C1 segment of cervical spinal cord (tissue), 14 donors: ENCODE measurements around the gene MLLT3.

ENCODE experiments used
- DNase-seq, 14 donors: peaks; one replicate each; lab custom pipeline; 2025; lab: John Stamatoyannopoulos, UW

The MLLT3 gene

DNA sequence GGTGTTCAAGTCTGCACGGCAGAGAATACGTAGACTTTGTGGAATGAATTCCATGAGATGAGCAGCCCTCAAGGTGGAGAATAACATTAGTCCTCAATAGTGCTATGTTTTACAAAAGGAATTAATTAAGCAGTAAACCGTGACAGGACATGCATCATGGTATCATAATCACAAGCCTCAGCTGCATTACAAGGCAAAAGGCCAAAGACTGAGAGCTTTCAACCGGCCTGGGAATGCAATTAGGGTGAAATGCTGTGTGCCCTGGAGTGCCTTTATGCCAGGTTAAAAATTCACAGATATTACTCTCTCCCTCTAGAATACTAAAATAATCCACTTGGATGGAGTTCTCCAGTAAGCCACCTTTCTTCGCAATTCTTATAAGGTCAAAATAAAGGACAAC is 270.6 kb downstream of the MLLT3 start:
- DNase-seq = no peak

DNA sequence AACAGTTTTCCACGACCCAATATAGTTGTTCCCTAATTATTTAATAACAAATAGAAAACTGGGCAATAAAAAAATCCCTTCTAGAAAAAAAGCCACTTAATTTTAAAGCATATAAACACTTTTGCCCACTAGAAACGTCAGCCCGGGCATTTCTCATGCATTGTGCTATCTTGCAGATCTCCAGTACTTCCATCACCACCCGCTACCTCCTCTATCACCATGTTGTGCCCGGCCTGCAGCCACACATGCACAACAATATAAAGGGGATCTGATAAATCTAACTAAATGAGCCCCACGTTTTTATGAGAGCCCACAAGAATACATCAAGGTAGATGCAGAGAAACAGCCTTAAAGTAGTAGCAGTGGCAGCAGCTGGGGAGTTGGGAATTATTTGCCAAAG is 272.7 kb downstream of the MLLT3 start:
- DNase-seq = no peak

DNA sequence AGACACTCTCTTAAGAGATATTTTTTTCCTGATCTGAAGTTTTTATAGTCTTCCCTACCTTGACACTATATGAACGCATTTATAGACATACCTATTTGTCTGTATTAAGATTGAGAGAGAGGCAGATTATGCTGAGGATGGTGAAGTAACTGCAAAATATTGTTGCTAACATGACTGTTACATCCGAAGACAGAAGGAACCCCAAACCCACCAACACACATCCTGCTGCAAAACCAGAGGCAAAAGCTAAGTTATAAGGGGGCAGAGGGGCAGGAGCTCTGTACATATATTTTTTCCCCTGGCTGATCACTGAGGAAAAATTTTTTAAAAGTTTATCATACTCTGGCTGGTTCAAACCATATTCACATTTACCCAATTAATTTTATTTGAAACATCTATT is 279.0 kb downstream of the MLLT3 start:
- DNase-seq = no peak

DNA sequence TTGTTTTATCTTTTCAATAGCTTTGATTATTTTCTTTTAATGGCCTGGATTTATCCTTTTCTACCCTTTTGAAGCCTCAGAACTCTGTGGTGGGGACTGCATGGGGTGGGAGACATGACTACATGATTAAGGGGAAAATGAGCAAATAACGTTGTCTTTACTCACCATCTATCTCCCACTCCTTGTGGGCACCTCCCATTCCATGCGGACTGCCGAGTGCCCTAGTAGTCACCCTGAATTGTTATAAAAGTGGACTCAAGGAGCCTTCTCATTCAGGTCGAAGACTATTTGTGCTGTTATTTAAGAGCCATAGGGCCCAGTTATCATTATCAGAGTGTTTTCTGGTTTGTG is 281.8 kb downstream of the MLLT3 start:
- DNase-seq = no peak

DNA sequence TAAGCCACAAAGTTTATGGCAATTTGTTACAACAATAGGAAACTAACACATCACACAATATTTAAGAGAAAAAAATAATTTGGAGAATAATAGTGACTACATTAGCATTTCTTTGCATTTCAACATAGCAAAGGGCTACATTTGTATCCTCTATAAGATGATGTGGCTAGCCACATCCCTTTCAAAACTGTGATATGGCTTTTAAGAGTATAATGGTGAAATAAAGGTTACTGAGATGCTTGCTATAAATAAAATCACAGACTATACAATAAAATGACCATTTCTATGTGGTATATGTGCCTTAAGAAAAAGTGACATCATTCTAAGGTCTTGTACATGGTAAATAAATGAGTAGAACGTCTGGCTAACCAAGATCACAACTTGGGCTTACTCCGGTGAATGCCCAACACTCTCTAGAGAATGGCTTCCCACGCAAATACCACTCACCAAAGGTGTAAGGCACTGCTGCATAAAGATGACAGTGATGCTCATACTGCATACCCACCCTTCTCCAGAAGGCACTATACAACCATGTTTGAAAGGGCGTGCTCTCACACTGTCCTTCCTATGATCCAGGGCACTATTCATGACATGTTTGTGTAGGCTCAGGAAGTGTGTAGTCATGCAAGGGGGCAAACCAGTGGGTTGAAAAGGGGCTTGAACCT is 286.5 kb downstream of the MLLT3 start:
- DNase-seq = no peak

DNA sequence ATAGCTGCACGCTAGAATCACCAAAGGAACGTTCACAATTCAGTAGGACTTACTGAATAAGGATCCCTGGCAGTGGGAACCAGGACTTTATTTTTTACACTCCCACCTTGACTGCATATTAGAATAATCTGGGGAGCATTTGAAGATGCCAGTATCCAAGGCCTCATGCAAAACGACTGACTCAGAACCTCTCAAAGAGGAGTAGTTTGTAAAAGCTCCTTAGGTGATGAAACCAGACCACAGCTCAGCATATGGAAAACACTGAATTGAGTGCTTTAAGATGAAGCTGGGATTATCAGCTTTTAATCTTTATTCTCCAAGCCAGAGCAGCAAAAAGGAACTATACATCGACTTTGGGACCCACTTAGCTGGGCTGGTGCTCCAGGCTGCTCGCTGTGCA is 288.3 kb downstream of the MLLT3 start:
- DNase-seq = no peak

DNA sequence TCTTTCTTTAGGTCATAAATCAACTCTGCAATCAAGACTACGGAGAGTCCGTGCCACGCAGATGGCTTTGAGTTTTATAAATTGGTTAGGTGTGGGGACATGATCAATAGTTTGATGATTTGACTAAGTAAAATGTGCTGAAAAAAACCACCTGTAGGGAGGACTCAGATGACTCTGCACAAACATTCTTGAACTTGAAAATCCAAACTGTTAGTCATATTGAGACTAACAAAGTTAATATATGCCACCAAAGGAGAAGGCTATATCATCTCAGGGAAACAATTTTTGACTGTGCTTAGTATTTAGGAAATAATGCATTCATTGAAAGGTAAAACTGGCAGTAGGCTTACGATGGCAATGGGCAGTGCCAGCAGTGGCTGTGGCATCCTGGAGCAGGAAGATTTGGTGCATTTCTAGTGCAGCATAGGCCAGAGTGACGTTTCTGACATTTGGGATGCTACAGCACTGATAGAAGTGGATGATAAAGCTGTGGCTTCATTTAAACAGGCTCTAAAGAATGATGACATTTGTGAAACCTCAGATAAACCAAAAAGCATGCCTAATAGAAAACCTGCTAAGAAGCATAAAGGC is 291.1 kb downstream of the MLLT3 start:
- DNase-seq = no peak

DNA sequence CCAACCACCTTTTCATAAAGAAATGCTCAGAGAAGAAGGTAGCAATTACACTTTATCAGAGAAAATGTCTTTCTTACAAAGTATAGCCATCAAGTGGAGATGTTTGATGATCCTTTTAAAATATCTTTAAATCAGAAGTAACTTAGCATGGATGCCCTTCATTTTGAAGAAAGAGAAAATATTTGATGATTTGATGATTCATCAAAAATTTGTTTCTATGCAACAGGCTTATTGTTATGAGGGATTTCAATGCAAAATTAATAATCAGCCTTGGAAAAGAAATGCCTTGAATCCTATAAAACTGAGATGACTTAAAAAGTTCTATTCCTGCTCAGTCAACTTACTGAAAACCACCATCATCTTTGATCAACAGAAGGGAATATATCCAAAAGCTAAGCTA is 291.6 kb downstream of the MLLT3 start:
- no peak for DNase-seq

DNA sequence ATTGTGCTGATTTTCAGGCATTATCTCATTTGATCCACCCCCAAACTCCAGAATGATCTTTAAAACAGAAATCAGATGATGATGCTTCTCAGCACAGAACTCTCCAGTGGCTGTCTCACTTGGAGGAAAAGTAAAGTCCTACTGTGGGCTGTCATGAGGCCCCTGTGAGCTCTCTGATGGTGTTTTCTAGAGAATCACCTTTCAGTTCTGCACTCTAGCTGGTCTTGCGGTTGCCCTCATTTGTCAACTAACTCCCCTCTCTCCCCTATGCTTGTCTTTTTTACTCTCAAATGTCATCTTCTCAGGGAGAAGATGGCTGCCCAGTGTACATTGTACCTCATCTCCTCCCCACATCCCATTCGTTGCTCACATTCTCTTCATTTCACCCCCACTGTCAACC is 295.8 kb downstream of the MLLT3 start:
- no peak for DNase-seq

DNA sequence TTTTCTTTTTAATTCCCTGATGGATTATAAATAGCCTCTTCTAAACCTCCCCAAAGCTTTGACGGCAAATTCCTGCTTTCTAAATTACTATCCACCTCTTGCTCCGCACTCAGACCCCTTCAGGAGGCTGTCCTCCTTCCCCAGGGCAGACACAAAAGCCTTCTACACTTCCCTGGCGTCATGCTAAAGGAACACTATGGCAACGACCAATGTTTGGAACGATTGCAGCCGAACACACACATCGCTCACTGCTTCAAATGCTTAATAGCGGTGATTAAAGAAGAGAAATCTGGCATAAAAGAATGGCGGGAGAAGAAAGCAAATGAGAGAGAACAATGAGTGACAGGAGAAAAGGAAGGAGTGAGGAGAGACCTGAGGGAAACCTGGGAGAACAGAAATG is 297.3 kb downstream of the MLLT3 start:
- no peak for DNase-seq

DNA sequence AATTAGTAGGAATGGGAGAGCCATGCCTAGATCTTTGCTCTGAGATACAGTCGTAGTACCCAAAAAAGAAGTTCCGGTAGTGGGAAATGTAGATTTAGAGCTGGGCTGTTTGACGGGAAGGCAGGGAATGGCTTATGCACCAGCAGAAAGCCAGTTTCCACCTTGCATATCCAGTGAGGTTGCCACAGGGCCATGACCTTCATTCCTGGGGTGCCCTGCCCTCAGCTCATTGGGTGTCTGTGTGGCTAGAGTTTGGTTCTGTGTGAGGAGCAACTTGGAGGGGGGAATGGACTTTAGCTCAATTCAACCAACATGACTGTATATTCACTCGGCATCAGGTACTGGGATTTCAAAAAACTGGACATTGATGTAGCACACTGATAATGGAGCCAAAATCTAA is 300.1 kb downstream of the MLLT3 start:
- DNase-seq = no peak

DNA sequence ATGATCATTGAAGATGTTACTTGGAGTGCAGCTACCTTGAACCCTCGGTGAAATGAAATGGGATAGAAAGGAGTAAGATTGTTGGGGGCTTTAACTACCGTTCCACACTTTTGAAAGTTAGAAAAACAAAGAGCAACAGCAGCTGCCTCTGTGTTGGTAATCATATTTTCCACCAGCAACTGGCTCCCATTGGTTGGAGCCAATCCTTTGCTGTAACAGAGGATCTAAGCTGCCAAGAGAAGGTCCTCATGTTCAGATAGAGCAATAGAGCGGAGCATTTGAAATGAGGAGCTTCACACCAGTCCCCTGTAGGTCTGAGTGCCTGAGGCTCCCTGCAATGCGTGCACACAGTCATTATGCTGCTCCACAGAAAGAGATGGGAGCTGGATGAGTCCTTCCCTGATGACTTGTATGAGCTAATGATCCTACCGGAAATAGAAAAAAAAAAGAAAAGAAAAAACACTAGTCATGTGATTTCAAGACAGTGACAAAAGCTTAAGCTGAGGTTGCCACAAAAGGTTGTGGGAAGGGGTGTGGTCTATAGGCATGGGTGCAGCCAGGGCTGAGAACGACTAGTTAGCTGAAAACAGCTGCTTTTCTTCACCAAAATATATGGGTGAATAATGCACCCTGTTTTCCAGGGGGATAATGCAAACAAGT is 300.7 kb downstream of the MLLT3 start:
- DNase-seq = no peak

DNA sequence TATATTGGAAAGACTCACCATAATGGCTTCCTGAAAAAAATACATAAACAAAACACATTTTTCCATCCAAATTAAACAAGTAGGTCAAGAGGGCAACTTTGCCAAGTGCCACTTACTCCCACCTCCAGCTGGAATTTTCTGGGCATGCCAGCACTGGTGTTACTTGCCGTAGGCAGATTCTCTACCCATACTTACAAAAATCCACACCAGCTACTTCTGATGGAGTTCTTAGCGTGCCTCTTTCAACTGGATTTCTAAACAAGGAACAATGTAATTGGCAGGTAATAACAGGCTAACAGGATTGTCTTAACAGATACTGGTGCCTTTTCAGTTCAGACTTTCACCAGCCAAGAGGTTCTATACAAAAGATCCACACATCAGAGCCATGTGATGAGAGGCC is 301.4 kb downstream of the MLLT3 start:
- no peak for DNase-seq

DNA sequence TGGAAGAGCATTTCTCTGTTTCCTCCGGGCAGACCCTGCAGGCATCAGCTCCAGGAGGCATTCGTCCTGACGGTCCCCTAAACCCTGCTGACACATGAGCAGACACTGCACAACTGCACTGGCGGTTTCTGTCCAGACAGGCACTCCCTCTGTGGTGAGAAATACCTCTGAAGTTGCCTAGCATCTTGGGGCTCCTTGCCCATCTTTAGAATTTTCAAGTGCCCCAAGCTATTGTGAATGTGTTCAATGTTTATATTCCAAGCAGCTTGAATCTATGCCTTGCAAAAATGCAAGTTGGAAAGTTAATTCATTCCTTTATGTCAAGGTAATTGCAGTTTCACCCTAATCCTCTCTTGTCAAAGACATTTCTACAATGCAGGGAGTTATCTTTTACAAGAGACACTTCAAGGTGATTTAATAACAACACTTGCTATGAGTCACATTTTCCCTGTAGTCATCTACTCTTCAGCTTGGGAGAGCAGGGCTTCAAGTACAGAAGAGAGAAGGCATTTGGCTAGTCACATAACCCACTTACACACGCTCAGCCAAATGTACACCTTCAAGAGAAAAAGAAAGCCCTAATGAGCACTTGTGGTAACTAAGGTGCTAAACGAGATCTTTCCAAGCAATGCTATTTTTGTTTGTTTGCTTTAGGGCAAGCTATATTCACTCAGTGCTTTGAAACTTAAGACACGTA is 302.5 kb downstream of the MLLT3 start:
- DNase-seq = peak in 1 of 14 donors; percentile 5

DNA sequence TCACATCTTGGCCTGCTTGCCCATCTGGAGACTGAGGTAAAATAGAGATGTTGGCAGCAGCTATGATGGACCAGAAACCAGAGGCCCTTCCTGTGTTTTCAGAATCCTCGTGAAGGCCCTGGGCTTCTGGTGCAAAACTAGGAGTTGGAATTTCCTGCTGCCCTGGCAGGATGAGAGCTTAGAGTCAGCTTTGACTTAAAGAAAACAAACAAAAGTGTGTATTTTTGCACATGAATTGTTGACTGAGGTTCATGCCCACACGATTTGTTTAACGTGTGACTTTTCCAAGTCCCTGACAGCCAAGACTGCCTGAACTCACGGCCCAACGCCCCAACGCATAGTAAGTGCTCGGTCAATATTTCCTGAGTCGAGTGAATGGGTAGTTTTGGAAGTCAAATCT is 303.1 kb downstream of the MLLT3 start:
- DNase-seq = no peak

DNA sequence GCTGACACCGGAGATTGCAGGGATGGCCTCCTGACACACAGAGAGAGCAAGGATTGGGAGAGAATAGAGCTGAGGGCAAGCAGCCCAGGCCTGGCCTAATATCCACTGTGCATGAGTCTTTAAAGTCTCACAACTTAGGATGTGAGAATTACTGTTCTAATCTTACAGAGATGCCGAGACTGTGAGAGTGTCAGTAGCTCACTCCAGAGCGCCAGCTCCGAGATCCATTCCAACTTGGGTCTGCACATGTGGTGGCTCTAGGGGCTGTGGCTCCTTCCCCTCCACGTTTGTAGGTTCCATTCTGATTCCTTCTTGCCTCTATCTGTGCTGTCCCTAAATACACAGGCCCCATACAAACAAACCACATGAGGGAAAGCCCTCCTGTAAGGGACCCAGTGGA is 304.6 kb downstream of the MLLT3 start:
- DNase-seq = no peak

DNA sequence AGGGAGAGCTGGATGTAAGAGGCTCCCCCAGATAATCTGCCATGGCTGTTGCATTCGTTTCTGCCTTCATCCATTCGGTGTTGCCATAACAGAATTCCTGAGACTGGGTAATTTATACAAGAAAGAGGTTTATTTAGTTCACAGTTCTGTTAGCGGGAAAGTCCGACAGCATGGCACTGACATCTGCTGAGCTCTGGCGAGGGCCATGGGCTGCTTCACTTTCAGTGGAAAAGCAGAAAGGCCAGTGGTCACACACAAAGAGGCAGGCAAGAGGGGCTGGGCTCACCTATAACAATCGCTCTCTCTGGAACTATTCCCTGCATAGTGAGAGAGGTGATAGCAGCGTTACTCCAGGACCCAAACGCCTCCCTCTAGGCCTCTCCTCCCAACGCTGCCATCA is 305.9 kb downstream of the MLLT3 start:
- no peak for DNase-seq

DNA sequence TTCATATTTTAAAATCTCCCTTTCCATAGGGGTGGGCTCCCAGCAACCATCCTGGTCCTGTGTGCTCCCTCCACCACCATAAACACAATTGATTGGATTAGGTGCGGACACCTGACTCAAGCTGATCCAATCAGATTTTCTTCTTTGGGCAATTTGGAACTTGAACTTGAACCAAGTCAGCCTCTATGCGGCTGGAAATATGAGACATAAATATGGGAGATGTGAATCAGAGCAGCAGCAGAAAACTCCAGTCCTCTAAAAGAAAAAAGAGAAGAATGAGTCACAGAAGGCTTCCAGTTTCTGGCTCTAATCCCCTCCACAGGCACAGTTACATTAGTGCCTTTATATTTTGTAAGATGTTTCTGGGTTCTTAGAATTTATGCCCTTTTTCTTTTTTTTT is 306.6 kb downstream of the MLLT3 start:
- DNase-seq = no peak

DNA sequence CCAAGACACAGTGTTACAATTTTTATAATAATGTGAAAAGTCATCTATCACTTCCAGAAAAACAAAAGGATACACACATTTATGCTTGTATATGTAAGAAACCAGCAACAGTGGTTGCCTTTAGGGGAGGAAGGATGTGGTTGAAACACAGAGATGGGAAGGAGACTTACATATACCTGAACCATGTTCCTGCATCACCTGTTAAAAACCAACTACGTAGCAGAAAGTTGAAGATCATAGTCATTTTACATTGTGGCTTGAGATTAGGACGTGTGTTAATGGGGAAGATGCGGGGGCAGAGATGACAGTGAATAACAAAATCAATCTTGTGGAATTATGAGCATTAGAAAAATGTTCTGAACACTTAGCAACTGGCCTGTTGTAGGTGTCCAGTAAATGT is 307.3 kb downstream of the MLLT3 start:
- DNase-seq = no peak

DNA sequence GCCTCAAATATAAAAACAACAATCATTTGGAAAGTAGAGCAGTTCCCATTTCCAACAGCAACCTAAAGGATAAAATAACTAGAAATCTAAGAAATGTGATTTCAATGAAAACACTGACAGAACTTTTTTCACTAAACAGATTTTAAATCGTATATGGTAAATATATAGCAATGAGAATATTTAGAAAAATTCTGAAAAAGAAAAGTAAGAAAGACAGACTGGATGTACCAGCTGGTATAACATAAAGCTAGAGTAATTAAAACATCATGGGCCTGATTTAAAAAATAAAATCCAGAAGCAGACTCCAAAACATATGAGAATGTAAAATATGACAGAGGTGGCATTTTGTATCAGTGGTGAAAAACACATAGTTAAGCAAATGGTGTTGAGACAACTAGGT is 308.9 kb downstream of the MLLT3 start:
- no peak for DNase-seq

DNA sequence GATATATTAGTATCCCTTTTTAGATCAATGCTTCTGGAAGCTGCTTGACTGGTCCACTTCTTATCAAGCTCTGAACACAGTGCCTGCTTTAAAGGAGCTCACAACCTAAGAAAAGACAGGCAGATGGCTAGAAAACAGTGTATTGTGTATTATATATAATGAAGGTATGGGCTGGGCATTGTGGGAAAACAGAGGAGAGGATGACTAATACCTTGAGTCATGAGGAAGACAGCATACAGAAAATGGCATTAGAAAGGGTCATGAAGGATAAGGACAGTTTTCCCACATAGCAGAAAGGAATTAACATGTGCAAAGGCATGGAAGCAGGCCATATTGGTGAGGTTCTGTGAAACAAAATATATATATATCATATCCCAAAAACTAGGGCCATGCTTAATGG is 309.6 kb downstream of the MLLT3 start:
- no peak for DNase-seq

DNA sequence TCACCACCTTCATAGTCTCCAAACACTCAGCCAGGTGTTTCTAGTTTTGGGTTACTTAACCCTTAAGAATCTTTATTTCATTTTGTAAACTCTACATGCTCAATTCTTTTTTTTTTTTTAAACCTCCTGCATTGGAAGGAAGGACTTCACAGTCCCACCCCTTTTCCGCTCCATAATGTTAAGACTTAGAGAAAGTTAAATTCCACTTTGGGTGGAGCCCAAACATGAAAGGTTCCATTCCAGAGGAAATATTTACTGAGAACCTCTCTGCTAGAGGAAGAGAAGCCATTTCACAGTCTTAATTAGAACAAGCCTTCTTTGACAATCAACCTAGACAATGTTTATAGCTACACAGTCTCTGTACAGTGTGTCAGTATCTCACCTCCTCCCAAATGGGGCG is 312.3 kb downstream of the MLLT3 start:
- no peak for DNase-seq

DNA sequence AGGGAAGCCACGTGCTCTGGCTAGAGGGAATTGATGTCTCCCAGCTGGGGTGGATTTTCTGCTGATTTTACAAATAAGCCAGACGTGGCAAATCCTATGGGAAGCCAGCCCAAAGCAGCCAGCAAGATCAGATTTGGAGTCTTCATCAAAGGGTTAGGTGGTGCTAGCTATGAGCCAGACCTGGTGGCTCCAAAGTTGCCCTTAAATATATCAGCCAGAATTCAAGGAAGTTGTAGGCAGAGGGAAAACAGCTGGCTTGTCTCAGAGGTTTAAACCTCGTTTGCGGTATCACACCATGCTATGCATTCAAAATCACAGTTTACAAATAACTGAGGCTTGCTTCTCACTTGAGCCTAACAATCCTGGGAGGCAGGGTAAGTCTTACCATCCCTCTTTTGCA is 313.2 kb downstream of the MLLT3 start:
- no peak for DNase-seq
